HEK293 (cell line): ENCODE results near the gene AK1.

Experiments
- CTCF ChIP-seq: fragments of 450-650 bp; formaldehyde crosslinking; IDR thresholded peaks from 2 replicates; pipeline ENCODE4 v1.5.1; 2016; ENCODE audit warnings: missing biosample characterization, missing genetic modification characterization
- GLI4 ChIP-seq: fragments of 450-650 bp; formaldehyde crosslinking; IDR thresholded peaks from 2 replicates; pipeline ENCODE4 v1.5.1; 2016; ENCODE audit warnings: missing biosample characterization, missing genetic modification characterization
- MZF1 ChIP-seq: fragments of 450-650 bp; formaldehyde crosslinking; IDR thresholded peaks from 2 replicates; pipeline ENCODE4 v1.5.1; 2017; ENCODE audit warnings: missing biosample characterization, missing genetic modification characterization, borderline replicate concordance
- REST ChIP-seq: fragments of 450-650 bp; formaldehyde crosslinking; IDR thresholded peaks from 2 replicates; pipeline ENCODE4 v1.5.1; 2016; ENCODE audit warnings: missing biosample characterization, missing genetic modification characterization
- SP2 ChIP-seq: fragments of 450-650 bp; formaldehyde crosslinking; IDR thresholded peaks from 2 replicates; pipeline ENCODE4 v1.5.1; 2016; ENCODE audit warnings: missing biosample characterization, missing genetic modification characterization
- ZBTB17 ChIP-seq: fragments of 450-650 bp; formaldehyde crosslinking; IDR thresholded peaks from 2 replicates; pipeline ENCODE4 v1.5.1; 2016; ENCODE audit warnings: missing biosample characterization, missing genetic modification characterization
- ZBTB7A ChIP-seq: fragments of 450-650 bp; formaldehyde crosslinking; IDR thresholded peaks from 2 replicates; pipeline ENCODE4 v1.5.1; 2016; ENCODE audit warnings: low read depth, missing biosample characterization, missing genetic modification characterization
- ZNF530 ChIP-seq: fragments of 450-650 bp; formaldehyde crosslinking; IDR thresholded peaks from 2 replicates; pipeline ENCODE4 v1.5.1; 2016; ENCODE audit warnings: low read depth, missing biosample characterization, missing genetic modification characterization
- ZNF585B ChIP-seq: fragments of 450-650 bp; formaldehyde crosslinking; IDR thresholded peaks from 2 replicates; pipeline ENCODE4 v1.5.1; 2016; ENCODE audit warnings: missing biosample characterization, missing genetic modification characterization
- ZSCAN23 ChIP-seq: fragments of 450-650 bp; formaldehyde crosslinking; IDR thresholded peaks from 2 replicates; pipeline ENCODE4 v1.5.1; 2016; ENCODE audit warnings: missing biosample characterization, missing genetic modification characterization

- no peak for TF ChIP-seq SP2 (tag by site-specific recombination)
- TF ChIP-seq ZSCAN23 (tag by site-specific recombination) = no peak
- TF ChIP-seq CTCF (tag by site-specific recombination) = no peak
- no peak for TF ChIP-seq ZNF530 (tag by site-specific recombination)
- no peak for TF ChIP-seq REST (tag by site-specific recombination)
- no peak for TF ChIP-seq ZBTB17 (tag by site-specific recombination)
- TF ChIP-seq MZF1 (tag by site-specific recombination) = no peak
- TF ChIP-seq ZBTB7A (tag by site-specific recombination) = no peak
- no peak for TF ChIP-seq ZNF585B (tag by site-specific recombination)
- no peak for TF ChIP-seq GLI4 (tag by site-specific recombination)
These were observed 59.5 kb downstream of the AK1 start for GRCh38 chr9:127817881-127818434.
